GM18508 (cell line): ENCODE results near the gene CHCHD5.

ENCODE experiments used
- ATAC-seq: cut with Tn5 transposase; IDR thresholded peaks from one replicate; pipeline ENCODE4 v1.9.1; 2021; ENCODE audit warnings: moderate number of reproducible peaks; ENCODE audit not compliant: insufficient read depth, unreplicated experiment

CHCHD5 gene

DNA sequence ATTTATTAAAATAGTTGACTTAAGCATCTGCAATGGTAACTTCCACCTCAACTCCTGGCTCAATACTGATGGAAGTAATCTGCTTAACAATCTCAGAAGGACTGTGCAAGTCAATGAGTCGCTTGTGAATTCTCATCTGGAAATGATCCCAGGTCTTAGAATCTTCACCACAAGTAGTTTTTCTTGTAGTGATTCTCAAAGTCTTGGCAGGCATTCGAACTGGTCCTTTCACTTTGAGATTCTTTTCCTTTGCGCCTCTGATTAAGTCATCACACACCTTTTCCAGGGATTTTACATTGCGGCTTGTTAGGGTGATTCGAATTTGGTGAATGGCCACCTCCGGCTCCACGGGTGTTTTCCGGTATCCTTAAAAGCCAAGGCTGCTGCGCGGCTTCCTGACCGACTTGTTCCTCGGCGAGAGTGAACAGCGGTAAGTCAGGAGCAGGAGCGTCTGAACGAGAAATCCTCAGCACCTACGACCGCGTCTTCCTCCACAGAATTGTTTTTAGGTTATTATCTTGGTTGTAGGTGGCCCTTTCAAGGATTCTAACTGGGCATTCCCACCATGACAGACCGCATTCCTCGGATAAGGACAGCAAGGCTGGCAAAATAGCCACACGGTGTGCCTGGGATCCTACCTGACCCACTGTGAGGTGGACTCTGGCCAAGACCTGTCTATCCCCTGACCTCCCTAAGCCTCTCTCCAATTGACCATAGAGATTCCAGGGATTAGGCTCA is 37.5 kb downstream of the CHCHD5 start:
- ATAC-seq: no peak

DNA sequence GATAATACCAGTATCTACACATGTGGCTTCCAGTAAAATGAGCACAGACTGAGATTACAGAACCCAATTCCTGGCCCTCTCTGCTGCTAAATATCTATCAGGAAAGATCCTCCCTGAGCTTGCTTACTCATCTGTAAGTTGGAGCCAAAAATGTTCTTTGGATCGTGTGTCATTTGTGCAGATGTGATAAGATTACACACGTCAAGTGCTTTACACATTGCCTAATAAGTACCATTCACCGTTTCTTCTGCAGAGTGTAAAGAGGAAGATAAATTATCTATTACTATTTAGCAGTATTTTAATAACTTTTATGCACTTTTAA is 38.1 kb downstream of the CHCHD5 start:
- ATAC-seq: no peak

DNA sequence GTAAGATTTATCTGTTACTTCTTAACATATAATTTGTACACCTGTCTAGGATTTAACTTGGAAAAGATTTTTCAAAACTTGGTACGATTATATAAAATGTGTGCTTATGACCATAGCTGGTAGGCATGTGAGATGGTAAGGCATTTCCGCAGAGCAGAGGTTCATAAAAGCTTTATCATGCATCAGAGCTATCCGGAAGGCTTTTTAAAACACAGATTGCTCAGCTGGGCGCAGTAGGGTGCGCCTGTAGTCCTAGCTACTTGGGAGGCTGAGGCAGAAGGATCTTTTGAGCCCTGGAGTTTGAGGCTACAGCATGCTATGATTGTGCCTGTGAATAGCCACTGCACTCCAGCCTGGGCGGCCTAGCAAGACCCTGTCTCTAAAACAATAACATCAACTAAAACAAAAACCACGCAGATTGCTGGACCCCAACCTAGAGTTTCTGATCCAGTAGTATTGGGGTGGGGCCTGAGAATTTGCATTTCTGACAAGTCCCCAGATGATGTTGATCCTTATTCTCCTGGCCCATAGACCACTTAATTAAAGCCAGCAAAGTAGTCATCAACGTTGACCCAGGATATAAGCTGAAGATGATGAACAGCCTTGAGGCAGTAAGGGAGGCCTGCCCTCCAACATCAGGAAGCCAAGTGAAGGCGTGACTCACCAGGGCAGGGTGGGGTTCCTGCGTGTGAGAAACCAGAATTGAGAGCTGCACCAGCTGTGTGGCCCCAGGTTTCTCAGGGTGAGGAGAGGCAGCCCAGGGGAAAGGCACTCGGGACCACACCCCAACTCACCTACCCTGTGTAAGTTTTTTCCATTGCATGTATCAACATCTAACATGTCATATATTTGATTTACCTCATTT is 39.7 kb downstream of the CHCHD5 start:
- no peak for ATAC-seq

DNA sequence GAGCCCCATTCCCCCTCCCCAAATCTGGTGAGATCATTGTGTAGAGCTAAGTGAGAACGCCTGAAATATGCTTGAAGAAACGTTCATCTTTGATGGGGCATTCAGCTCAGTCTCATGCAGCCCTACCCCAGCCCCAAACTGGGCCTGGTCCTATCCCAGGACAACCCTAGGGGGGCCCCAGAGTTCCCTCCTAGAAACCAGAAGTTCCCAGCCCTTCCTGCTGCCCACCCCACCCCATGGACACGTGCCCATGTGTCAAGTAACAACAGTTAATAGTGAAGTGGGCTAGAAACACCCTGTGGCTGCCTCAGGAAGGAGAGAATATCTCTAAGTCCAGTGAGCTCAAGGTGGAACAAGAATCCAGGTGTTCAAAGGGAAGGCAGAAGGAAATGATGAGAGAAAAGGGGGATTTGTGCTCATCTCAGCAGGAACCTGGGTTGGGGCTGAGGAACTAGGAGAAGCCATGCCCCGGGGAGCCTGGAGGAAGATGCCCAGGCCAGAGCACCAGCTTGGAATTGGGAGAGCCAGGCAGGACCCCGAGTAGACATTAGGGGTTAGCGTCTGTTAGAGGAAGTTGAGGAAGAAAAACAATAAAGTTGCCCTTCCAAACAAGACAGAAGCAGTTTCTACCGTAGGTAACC is 41.2 kb downstream of the CHCHD5 start:
- no peak for ATAC-seq

DNA sequence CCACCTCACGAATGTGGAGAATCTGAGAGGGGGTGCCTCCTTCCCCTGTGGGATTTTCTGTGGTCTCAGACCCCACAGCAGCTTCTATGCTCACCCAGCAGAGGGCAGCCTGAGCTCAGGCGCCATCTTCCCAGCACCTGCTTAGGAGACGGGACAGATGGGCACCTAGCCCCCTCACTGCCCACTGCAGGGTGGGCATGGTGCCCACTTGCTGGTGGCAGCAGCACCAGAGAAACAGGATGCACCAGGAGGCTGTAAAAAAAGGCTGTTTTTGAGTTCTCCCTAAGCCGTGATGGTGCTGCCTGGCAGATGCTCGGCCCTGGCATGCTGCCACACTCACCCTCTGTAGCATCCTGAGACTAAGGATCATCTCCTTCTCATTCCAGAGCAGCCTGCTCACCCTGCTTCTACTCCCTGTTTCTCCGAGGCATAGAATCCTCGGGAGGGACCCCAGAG is 42.2 kb downstream of the CHCHD5 start:
- ATAC-seq: no peak

DNA sequence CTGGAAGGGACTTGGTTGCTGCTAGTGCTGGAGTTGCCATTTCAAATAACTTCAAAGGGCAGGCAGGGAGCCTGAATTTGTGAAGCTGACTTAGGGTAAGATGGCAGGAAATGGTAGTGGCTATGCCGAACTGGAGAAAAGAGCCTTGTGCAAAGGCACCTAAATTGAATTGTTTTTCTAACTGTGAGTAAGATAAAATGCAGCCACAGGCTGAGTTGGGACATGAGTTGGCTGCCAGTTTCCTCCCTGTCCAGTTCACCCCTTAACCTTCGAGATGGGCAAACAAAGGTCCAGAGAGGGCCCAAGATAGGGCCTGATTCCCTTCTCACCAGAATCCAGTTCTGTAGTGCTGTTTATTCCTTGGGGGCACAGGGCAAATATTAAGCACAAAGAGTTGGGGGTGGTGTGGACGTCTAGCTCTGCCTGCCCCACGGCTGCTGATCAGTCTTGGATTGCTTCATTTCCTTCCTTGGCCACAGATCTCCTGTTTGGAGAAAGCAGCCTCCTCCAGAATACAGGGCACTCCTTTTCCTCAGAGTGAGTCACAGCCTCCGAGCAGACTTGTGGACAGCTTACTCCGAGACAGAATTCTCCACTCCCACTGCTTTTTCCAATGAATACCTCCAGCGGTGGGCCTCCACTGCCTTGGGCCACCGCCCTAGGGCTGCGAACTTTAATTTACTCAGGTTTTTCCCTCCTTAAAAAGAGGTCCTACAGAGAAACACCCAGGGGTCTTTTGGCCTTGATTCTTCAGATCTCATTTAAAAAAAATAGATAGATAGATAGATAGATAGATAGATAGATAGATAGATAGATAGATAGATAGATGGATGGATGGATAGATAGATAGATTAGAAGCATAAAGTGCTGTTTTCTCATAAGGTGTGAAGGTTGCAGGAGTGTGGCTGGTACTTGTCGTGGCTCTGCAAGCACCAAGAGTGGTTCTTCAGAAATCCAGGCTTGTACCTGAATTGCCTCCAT is 42.9 kb downstream of the CHCHD5 start:
- no peak for ATAC-seq

DNA sequence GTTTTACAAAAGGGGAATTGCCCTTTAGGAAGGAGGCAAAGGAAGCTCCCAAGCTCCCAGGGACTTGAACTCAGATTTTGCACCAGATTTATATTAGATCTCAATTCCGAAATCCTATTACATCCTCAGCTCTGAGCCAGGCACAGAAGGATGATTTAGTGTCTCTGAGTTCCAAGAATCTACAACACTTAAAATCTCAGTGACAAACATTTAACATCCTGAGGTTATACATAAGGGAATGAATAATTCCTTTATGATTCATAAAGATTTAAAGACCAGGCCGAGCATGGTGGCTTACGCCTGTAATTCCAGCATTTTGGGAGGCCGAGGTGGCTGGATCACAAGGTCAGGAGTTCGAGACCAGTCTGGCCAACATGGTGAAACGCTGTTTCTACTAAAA is 44.8 kb downstream of the CHCHD5 start:
- no peak for ATAC-seq

DNA sequence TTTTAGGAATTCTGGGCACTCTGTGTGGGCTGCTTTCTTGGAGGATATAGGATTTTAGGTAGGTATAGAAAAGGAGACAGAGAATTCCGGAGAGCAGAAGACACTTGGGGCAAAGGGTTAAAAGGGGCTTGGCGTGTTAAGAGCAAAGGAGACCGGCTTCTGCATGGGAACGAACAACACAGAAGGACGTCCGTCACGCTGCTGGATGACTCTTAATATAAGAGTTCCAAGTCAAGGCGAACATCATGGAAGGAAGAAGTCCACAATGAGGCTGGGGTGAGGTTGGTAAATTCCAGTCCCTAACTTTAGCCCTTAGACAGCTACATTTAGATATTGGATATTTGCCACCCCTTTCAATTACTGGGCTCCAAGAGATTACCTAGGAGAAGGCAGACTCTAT is 45.4 kb downstream of the CHCHD5 start:
- ATAC-seq: no peak

DNA sequence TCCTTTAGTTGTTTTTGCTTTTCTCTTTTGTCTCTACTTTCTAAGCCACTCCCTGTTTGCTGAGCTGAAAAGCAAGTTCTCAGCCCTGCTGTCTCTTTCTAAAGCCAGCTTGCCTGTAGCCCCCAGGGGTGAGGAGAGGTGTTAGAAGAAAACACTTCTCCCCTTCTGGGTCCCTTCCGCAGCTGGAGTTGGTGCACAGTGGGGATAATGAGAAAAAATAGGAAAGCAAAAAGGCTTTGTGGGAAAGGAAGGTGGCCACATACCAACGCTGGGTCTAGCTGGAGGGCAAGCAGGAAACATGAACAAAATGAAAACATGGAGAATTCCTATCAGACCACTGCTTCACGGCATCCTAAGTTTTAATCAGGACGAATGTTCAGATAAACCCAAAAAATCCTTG is 45.9 kb downstream of the CHCHD5 start:
- ATAC-seq: no peak

DNA sequence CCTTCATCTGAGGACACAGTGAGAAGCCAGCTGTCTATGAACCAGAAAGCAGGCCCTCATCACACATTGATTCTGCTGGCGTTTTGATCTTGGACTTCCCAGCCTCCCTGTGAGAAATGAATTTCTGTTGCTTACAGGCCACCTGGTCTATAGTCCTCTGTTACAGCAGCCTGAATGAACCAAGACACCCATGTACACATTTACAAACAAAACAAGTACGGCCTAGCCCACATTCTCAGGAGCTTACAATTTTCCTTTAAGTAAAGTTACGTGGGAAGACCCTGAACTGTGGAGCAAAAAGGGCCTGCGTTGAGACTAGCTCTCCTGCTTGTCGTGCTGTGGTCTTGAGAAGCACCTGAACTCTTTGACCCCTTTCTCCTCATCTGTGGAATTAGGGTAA is 49.3 kb downstream of the CHCHD5 start:
- no peak for ATAC-seq

DNA sequence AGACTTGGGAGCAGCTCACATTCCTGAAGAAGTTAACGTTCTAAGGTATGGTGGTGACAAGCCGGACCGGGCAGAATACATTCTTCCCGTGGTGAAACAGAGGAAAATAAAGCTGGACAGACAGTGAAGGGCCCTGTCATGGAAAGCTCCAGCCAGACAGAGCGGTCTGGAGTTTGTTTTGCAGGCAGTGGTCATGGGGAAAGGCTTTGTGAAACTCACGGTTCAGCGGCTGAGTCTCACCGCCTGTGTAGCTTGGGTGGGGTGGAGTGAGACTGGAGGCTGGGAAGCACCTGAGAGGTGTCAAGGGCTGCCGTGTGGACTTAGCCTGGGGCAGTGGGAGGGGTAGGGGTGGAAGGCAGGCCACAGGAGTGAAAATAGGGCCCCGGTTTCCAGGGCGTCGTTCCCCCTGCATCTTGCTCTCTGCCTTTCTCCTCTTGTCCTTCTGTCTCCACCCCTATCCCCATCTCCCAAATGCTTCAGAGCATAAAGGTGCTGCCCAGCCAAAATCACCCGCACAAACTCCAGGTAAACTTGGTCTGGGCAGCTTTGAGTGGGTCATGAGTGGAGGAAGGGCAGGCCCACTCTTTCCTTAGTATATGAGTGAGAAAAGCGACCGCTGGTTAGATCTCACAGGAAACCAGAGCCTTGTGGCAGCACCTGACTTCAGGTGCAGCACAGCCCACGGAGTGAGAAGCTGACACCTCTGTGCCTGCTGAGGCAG is 49.9 kb downstream of the CHCHD5 start:
- ATAC-seq: no peak

DNA sequence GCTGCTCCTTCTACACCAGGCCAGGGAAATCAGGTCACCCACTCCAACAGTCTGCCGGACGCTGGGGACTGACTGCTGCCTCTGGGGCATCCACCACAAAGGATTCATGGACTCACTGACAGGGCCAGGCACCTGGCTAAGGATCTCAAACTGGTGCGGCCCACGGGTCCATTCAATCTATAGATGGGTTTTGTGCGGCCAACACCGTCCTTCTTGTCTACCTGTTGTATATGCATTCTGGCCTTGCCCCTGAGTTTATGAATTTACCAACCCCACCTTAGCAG is 50.4 kb downstream of the CHCHD5 start:
- ATAC-seq: no peak

DNA sequence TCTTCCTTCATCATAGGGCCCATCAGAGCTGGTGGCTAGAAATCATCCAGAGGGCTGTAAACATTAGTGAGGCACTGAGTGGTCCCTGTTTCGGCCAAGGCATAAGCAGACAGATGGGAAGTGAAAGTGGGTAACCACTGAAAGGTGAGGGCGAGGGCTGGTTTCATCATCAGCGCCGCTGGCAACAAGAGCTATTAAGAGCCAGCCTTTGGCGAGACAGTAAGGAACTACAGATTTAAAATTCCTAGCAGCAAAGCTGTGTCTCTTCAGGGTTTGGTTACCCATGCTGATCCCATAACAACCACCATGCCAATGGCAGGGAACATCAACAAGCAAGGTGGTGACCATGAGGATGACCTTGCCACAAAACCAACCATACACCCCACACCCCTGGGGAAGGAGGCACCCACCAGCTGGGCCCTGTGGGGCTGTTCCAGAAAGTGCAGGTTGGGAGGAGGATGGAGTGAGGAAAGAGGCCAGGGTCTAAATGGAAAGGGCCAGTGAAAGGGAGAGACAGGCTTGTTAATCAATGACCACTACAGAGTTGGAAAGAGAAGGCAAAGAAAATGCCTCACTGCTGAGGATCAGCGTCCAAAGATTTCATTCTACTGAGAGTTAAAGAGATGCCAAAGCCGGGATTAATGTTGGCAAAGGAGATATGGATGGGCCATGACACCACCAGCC is 52.3 kb downstream of the CHCHD5 start:
- ATAC-seq: peak; percentile 78

DNA sequence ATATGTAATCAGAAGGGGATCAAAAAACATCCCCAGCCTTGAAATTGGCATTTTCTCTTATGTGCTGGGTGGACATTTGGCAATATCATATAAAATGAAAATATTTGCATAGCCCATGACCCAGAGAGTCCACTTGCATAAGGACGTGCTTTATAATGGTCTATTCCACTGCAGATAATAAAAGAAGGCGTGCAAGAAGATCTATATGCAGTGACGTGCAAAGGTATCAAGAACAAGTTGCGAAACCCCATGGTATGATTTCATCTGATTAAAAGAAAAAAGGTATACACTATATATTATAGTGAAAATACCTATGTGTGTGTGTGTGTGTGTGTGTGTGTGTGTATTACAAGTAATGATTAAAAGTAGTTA is 52.9 kb downstream of the CHCHD5 start:
- ATAC-seq: no peak
